Measurements from ENCODE around the gene SUCO. TPM values are rescaled to one million over a fixed set of nuclear protein-coding genes. Genes with fewer than 3 reads are reported as not detected.

Gene SUCO
- total RNA-seq, 1 donor from 2014 or later = 21.5 TPM

DNA sequence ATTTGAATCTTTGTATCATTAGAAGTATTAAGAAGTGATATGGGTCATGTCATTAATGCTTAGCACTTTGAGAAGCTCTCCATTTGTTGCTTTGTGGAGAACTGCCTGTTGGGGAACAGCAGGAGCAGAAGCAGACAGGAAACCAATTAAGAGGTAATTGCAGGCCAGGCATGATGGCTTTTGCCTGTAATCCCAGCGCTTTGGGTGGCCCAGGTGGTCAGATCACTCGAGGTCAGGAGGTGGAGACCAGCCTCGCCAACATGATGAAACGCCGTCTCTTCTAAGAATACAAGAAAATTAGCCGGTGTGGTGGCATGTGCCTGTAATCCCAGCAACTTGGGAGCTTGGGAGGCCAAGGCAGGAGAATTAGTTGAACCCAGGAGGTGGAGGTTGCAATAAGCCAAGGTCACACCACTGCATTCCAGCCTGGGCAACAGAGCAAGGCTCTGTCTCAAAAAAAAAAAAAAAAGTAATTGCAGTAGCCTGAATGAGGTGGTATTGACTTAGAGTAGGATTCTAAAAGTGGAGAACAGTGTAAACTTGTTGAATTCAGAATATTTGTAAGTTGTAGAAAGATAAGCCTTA lies 68.2 kb downstream of the SUCO start:
- no peak overlapping the region for H3K27ac ChIP-seq (replicated peaks)
- no peaks in the 10 kb centered on the region for H3K27me3 ChIP-seq (ENCODE audit: low read depth)
- no peak for DNase-seq
- intact Hi-C loops (cut with micrococcal nuclease) = no loop called here
- H3K4me3 ChIP-seq = no peak overlapping the region
- H3K36me3 ChIP-seq = peaks cover 85% of the 10 kb centered on the region
- H3K9me3 ChIP-seq (replicated peaks) = no peaks in the 10 kb centered on the region
- TF ChIP-seq, protein P1, sequence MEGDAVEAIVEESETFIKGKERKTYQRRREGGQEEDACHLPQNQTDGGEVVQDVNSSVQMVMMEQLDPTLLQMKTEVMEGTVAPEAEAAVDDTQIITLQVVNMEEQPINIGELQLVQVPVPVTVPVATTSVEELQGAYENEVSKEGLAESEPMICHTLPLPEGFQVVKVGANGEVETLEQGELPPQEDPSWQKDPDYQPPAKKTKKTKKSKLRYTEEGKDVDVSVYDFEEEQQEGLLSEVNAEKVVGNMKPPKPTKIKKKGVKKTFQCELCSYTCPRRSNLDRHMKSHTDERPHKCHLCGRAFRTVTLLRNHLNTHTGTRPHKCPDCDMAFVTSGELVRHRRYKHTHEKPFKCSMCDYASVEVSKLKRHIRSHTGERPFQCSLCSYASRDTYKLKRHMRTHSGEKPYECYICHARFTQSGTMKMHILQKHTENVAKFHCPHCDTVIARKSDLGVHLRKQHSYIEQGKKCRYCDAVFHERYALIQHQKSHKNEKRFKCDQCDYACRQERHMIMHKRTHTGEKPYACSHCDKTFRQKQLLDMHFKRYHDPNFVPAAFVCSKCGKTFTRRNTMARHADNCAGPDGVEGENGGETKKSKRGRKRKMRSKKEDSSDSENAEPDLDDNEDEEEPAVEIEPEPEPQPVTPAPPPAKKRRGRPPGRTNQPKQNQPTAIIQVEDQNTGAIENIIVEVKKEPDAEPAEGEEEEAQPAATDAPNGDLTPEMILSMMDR (IDR thresholded peaks at IDR 0.05; ENCODE audit: borderline replicate concordance) = no peak
- H3K4me1 ChIP-seq = no peaks in the 10 kb centered on the region

DNA sequence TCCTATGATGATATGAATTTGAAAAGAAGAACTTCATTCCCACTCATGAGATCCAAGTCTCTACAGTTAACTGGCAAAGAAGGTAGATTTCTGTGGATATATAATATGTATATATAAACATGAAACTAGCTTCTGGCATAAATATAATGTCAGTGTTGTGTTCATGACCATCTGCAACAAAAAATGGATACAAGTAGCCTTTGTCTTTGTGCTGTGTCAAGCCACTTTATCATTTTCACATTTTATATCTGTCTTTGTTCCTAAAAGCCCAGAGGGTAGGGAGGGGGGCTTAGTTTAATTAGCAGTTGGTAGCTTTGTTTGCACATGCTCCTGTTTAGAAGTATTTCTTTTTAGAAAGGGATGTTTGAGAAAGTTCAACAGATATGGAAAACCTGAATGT lies 69.8 kb downstream of the SUCO start:
- no peaks in the 10 kb centered on the region for H3K27me3 ChIP-seq (ENCODE audit: low read depth)
- H3K27ac ChIP-seq (replicated peaks) = no peak overlapping the region
- H3K4me1 ChIP-seq = no peaks in the 10 kb centered on the region
- DNase-seq = no peak
- H3K4me3 ChIP-seq = no peak overlapping the region
- H3K36me3 ChIP-seq = peaks cover 69% of the 10 kb centered on the region
- H3K9me3 ChIP-seq (replicated peaks) = no peaks in the 10 kb centered on the region
- intact Hi-C loops (cut with micrococcal nuclease) = no loop called here
- TF ChIP-seq, protein P1 (IDR thresholded peaks at IDR 0.05; ENCODE audit: borderline replicate concordance) = no peak

GRCh38 chr1:172603816-172604215 lies 70.9 kb downstream of the SUCO start:
- DNase-seq = no peak
- no peaks in the 10 kb centered on the region for H3K9me3 ChIP-seq (replicated peaks)
- no peak overlapping the region for H3K4me3 ChIP-seq
- no peak overlapping the region for H3K27ac ChIP-seq (replicated peaks)
- peaks cover 59% of the 10 kb centered on the region for H3K36me3 ChIP-seq
- no peaks in the 10 kb centered on the region for H3K27me3 ChIP-seq (ENCODE audit: low read depth)
- TF ChIP-seq, protein P1 (IDR thresholded peaks at IDR 0.05; ENCODE audit: borderline replicate concordance) = no peak
- H3K4me1 ChIP-seq = no peaks in the 10 kb centered on the region
- intact Hi-C loops (cut with micrococcal nuclease) = no loop called here

GRCh38 chr1:172605641-172606040 lies 72.7 kb downstream of the SUCO start:
- Histone ChIP-seq H3K9me3 (replicated peaks) (no peaks in the 10 kb centered on the region), H3K4me1 (no peaks in the 10 kb centered on the region), H3K4me3 (no peak overlapping the region), H3K27ac (replicated peaks) (no peak overlapping the region), H3K36me3 (peaks cover 61% of the 10 kb centered on the region), H3K27me3 (ENCODE audit: low read depth) (no peaks in the 10 kb centered on the region)
- TF ChIP-seq, protein P1 (IDR thresholded peaks at IDR 0.05; ENCODE audit: borderline replicate concordance) = no peak
- DNase-seq = no peak
- intact Hi-C loops (cut with micrococcal nuclease) = no loop called here

DNA sequence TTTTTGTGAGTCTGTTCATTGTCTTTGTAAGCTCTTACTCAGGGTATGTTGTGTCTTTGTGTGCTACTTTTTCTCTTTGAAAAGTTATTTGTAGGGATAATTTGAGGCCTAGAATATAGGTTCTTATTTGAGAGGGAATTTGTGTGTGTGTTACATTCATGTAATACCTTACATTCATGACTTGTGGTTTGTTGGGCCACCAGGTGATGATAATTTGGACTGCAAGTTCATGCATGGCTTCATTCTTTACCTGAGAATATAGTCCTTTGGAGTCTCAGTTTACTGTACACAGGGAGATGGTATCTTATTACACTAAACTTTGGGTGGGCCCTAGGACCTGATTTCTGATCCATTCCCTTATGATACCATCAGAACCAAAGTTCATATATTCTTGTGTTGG lies 74.2 kb downstream of the SUCO start:
- intact Hi-C loops (cut with micrococcal nuclease) = no loop called here
- H3K4me1 ChIP-seq = no peaks in the 10 kb centered on the region
- no peaks in the 10 kb centered on the region for H3K9me3 ChIP-seq (replicated peaks)
- TF ChIP-seq, protein P1 (IDR thresholded peaks at IDR 0.05; ENCODE audit: borderline replicate concordance) = no peak
- H3K27ac ChIP-seq (replicated peaks) = no peak overlapping the region
- peaks cover 55% of the 10 kb centered on the region for H3K36me3 ChIP-seq
- no peaks in the 10 kb centered on the region for H3K27me3 ChIP-seq (ENCODE audit: low read depth)
- H3K4me3 ChIP-seq = no peak overlapping the region
- DNase-seq = no peak
